Progenitor cell of endocrine pancreas (in vitro differentiated cells): Measurements from ENCODE around the gene BCL2L11. TPM values are rescaled to one million over a fixed set of nuclear protein-coding genes. Genes with fewer than 3 reads are reported as not detected.

Experiments
- DNase-seq: peaks from one replicate; pipeline ENCODE4 v3.0.0; 2021; ENCODE audit warnings: low spot score; ENCODE audit not compliant: unreplicated experiment
- H3K27ac Mint-ChIP-seq: 2 replicates; pipeline ENCODE4 v1.8.0; 2021; ENCODE audit warnings: mild to moderate bottlenecking, moderate library complexity, mixed read lengths
- H3K27me3 Mint-ChIP-seq: 2 replicates; pipeline ENCODE4 v1.8.0; 2021; ENCODE audit warnings: mixed read lengths
- H3K36me3 Mint-ChIP-seq: 2 replicates; pipeline ENCODE4 v1.8.0; 2022; ENCODE audit warnings: mixed read lengths; ENCODE audit not compliant: insufficient read depth
- H3K4me1 Mint-ChIP-seq: 2 replicates; pipeline ENCODE4 v1.8.0; 2021; ENCODE audit warnings: low read depth, mixed read lengths
- H3K4me3 Mint-ChIP-seq: 2 replicates; pipeline ENCODE4 v1.8.0; 2021; ENCODE audit warnings: low read depth, mild to moderate bottlenecking, moderate library complexity, mixed read lengths
- H3K9me3 Mint-ChIP-seq: 2 replicates; pipeline ENCODE4 v1.8.0; 2021; ENCODE audit warnings: low read depth, mixed read lengths
- CTCF ChIP-seq: fragments of 200-600 bp; sonication (generic); IDR thresholded peaks from one replicate; pipeline ENCODE4 v1.5.0; 2021; ENCODE audit warnings: antibody characterized with exemption, mild to moderate bottlenecking; ENCODE audit not compliant: unreplicated experiment
- total RNA-seq: library from RNA; stranded (reverse); gene quantifications from 2 replicates; pipeline ENCODE4 v1.2.1, GENCODE V29; 2021

BCL2L11 gene
- total RNA-seq, 1 donor from 2014 or later = 27.7 TPM

- H3K4me3 Mint-ChIP-seq = no peak overlapping the region
- DNase-seq = no peak
- H3K4me1 Mint-ChIP-seq = no peaks in the 10 kb centered on the region
- H3K27me3 Mint-ChIP-seq = peaks cover 31% of the 10 kb centered on the region
- H3K9me3 Mint-ChIP-seq = no peaks in the 10 kb centered on the region
- no peak for TF ChIP-seq CTCF
- no peaks in the 10 kb centered on the region for H3K36me3 Mint-ChIP-seq
- no peak overlapping the region for H3K27ac Mint-ChIP-seq
Observed at GRCh38 chr2:111196435-111196834, 75.7 kb downstream of the BCL2L11 start.

- Mint-ChIP-seq H3K4me3 (no peak overlapping the region), H3K36me3 (no peaks in the 10 kb centered on the region), H3K27ac (no peak overlapping the region), H3K4me1 (no peaks in the 10 kb centered on the region), H3K9me3 (no peaks in the 10 kb centered on the region), H3K27me3 (peaks cover 31% of the 10 kb centered on the region)
- DNase-seq = no peak
- TF ChIP-seq CTCF = no peak
Observed at GRCh38 chr2:111198701-111199100, 78.0 kb downstream of the BCL2L11 start.

- H3K9me3 Mint-ChIP-seq = no peaks in the 10 kb centered on the region
- H3K27me3 Mint-ChIP-seq = peaks cover 30% of the 10 kb centered on the region
- DNase-seq = no peak
- no peak overlapping the region for H3K27ac Mint-ChIP-seq
- no peaks in the 10 kb centered on the region for H3K4me1 Mint-ChIP-seq
- TF ChIP-seq CTCF = no peak
- no peak overlapping the region for H3K4me3 Mint-ChIP-seq
- no peaks in the 10 kb centered on the region for H3K36me3 Mint-ChIP-seq
Observed at GRCh38 chr2:111199840-111200239, 79.1 kb downstream of the BCL2L11 start.

- DNase-seq = no peak
- no peak for TF ChIP-seq CTCF
- Mint-ChIP-seq H3K27ac (no peak overlapping the region), H3K36me3 (no peaks in the 10 kb centered on the region), H3K4me1 (no peaks in the 10 kb centered on the region), H3K27me3 (peaks cover 26% of the 10 kb centered on the region), H3K9me3 (no peaks in the 10 kb centered on the region), H3K4me3 (no peak overlapping the region)
Observed at GRCh38 chr2:111200333-111200881, 79.7 kb downstream of the BCL2L11 start.

GRCh38 chr2:111201214-111201613 is 80.5 kb downstream of the BCL2L11 start:
- Mint-ChIP-seq H3K27me3 (peaks cover 22% of the 10 kb centered on the region), H3K9me3 (no peaks in the 10 kb centered on the region), H3K4me3 (no peak overlapping the region), H3K27ac (no peak overlapping the region), H3K4me1 (no peaks in the 10 kb centered on the region), H3K36me3 (no peaks in the 10 kb centered on the region)
- DNase-seq = no peak
- no peak for TF ChIP-seq CTCF
